D721Med (cell line): Measurements from ENCODE around the gene SLC6A1.
"Not testable (repeated sequence)": the region's sequence is repeated elsewhere in the genome, so short reads cannot be mapped to it uniquely, and the experiment has no call there.

Experiments used
- DNase-seq: peaks from one replicate; pipeline ENCODE4 v3.0.0; 2011; ENCODE audit warnings: low spot score; ENCODE audit not compliant: insufficient read length
- FAIRE-seq: peaks from 2 replicates; lab custom pipeline; 2011; peaks lifted over from hg19 to GRCh38; lab: Jason Lieb, UNC
- TF ChIP-seq, protein P1 (sequence below): IDR thresholded peaks from 2 replicates; pipeline ENCODE4 v1.5.1; 2012; ENCODE audit warnings: mild to moderate bottlenecking, control low read depth; ENCODE audit not compliant: insufficient read depth; ENCODE audit errors: missing control alignments

Gene SLC6A1

DNA sequence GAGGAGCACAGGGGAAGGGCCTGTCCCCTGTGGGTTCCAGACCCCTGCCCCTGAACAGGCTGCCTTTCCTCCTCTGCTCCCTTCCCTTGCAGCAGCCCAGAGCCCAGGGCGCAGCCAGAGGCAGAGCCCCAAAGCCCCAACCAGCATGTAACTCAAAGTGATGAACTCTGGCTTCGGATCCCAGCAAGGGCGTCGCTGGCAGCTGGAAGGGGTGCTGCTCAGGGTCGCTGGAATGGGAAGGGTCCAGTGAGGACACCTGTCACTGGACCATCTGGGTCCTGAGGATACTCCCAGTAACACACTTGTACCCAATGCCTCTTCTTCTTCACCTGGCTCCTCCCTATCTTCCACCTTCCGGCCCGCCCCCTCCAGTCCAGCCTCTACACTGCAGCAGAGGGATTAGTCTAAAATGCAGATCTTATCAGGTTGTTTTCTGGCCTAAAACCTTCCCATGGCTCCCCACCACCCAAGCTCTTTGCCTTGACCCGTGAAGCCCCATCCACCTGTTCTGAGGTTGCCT is 64.0 kb downstream of the SLC6A1 start:
- DNase-seq (no peak), FAIRE-seq (no peak)
- TF ChIP-seq, protein P1, sequence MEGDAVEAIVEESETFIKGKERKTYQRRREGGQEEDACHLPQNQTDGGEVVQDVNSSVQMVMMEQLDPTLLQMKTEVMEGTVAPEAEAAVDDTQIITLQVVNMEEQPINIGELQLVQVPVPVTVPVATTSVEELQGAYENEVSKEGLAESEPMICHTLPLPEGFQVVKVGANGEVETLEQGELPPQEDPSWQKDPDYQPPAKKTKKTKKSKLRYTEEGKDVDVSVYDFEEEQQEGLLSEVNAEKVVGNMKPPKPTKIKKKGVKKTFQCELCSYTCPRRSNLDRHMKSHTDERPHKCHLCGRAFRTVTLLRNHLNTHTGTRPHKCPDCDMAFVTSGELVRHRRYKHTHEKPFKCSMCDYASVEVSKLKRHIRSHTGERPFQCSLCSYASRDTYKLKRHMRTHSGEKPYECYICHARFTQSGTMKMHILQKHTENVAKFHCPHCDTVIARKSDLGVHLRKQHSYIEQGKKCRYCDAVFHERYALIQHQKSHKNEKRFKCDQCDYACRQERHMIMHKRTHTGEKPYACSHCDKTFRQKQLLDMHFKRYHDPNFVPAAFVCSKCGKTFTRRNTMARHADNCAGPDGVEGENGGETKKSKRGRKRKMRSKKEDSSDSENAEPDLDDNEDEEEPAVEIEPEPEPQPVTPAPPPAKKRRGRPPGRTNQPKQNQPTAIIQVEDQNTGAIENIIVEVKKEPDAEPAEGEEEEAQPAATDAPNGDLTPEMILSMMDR, result no peak

DNA sequence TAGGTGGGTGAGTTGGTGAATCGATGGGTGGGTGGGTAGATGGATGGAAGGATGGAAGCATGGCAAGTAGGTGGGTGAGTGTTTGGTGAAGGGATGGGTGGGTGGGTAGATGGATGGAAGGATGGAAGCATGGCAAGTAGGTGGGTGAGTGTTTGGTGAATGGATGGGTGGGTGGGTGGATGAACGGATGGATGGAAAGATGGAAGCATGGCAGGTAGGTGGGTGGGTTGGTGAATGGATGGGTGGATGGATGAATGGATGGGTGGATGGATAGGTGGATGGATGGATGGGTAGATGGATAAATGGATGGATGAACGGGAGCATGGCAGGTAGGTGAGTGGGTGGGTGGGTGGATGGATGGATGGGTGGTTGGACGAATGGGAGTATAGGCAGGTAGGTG is 65.1 kb downstream of the SLC6A1 start:
- FAIRE-seq, result no peak

DNA sequence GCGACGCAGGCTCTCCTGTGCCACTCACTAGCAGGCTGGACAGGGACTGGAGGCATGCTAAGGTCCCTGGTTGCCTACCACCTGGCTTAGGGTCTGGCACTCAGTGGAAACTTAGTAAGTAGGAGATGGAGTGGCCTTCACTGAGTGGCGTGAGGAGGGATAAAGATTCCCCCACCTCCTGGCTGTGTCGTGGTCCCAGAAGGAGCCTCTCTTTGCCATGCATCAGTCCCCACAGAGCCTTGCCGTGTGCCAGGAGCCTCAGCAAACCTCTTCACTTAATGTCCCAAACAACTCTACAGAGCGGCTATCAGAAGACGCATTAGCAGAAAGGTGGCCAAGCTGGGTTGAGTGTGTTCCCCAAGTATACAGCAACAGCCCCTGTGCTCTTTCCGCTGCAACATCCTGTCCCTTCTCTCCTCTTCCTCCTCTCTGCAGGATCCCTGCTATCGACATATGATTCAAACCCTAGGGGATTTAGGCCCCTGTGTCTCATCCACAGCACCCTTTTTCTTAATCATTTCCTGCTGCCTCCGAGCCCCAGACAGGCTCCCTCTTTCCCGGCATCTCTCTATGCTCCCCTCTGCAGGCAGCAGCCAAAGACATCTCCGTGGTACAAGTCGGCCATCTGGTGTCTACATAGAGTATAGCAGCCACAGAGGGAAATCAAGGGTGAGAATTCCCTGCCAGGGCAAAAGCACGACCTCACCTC is 66.7 kb downstream of the SLC6A1 start:
- DNase-seq (peak; percentile 55), FAIRE-seq (no peak)
- TF ChIP-seq, protein P1, result peak; percentile 92

More for the DNA sequence above, 65.1 kb downstream of the SLC6A1 start:
- DNase-seq, result no peak
- TF ChIP-seq, protein P1, result no peak

DNA sequence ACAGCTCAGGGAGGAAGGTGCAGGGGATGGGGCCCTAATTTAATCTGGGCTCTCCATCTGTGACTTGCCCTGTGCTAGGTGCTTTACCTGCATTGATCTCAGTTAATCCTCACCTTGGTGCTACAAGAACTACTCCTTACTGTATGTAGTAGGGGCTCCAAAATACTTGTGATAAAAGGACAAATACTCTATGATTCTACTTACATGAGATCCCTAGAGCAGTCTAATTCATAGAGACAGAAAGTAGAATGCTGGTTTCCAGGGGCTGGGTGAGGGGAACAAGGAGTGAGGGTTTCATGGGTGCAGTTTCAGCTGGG is 67.2 kb downstream of the SLC6A1 start:
- no peak for DNase-seq
- FAIRE-seq, result no peak
- TF ChIP-seq, protein P1, result no peak

DNA sequence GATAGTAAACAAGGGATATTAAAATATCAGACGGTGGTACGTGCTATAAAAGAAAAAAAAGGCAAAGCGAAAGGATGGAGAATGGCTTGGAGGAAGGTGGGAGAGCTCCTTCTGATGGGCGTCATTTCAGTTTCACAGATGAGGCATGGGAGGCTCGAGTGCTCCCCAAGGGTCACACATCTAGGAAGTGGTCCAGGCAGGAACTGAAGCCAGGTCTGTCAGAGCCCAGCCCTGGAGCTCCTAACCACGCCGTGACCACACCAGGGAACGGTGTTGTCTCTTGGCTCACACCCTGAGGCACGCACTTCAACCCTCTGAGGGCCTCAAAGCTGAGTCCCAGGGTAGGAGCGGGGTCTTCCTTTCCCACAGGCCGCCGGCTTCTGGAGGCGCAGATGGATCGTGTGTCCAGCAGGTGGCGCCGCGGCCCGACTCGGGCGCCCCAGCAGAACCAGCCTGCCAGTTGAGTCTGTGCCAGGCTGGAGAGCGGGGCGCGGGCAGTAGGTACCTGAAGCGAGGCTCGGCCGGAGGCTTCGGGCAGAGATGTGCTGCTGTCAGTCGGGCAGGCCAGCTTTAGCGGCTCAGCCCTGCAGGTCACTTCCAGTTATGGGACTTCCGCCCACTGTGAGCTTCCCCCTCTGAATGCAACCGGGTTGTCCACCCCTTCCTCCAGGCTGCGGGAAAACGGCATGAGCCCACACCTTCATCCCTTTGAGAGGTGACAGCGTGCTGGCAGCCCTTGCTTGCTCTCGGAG is 68.1 kb downstream of the SLC6A1 start:
- DNase-seq (peak; percentile 47), FAIRE-seq (no peak)
- TF ChIP-seq, protein P1, result peak; percentile 66

DNA sequence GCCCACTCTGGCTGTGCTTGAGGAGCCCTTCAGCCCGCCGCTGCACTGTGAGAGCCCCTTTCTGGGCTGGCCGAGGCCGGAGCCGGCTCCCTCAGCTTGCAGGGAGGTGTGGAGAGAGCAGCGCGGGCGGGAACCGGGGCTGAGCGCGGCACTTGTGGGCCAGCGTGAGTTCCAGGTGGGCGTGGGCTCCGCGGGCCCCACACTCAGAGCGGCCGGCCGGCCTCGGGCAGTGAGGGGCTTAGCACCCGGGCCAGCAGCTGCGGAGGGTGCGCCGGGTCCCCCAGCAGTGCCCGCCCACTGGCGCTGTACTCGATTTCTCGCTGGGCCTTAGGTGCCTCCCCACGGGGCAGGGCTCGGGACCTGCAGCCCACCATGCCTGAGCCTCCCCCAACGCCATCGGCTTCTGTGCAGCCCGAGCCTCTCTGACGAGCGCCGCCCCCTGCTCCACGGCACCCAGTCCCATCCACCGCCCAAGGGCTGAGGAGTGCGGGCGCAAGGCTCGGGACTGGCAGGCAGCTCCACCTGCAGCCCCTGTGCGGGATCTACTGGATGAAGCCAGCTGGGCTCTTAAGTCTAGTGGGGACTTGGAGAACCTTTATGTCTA is 68.8 kb downstream of the SLC6A1 start:
- DNase-seq, FAIRE-seq: not testable (repeated sequence)

DNA sequence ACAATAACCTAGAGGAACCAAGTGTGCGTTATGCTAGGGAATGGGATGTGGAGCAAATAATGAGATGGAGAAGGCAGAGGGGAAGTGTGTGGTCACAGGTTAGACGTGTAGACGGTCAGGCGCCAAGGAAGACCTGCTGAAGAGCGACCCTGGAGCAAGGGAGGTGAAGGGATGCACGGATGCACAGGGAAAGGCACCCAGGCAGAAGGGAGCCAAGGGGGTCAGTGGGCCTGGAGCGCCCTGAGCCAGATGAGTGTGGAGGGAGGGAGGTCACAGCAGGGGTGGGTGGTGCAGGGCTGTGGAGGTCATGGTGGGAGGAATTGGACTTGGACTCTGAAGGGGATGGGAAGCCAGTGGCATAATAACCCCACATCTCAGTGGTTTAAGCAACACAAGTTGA is 70.2 kb downstream of the SLC6A1 start:
- TF ChIP-seq, protein P1, result no peak
- FAIRE-seq (no peak), DNase-seq (no peak)
